ENCODE measurements around the gene PTPRM. TPM values are rescaled to one million over a fixed set of nuclear protein-coding genes. Genes with fewer than 3 reads are reported as not detected.

Gene PTPRM
- total and polyA plus RNA-seq, 4 donors: 61.1 to 146 (median 87.5) TPM

- no peak for TF ChIP-seq CTCF (IDR thresholded peaks at IDR 0.05; ENCODE audit: control extremely low read depth, extremely low read depth)
- ATAC-seq (ENCODE audit: insufficient read depth, low FRiP score) (no peak), DNase-seq (no peak)
- 74 to 80% methylated on average over 8 of the region's 8 CpGs for WGBS, 2 donors
- Histone ChIP-seq H3K4me3 (no peak overlapping the region), H3K9me3 (ENCODE audit: control insufficient read depth in 4 of 4, insufficient read depth in 3 of 4, low read length in 3 of 4) (peaks cover 0 to 1% (median 0%) of the 10 kb centered on the region in 4 donors), H3K27me3 (ENCODE audit: control insufficient read depth in 3 of 3, insufficient read depth in 3 of 3, low read length in 2 of 3) (no peaks in the 10 kb centered on the region), H3K9ac (ENCODE audit: insufficient read depth in 1 of 2, low read length in 2 of 2) (no peak overlapping the region), H3K4me1 (ENCODE audit: control insufficient read depth in 5 of 5, insufficient read depth in 5 of 5, low read length in 5 of 5) (peaks cover 0 to 12% (median 0%) of the 10 kb centered on the region in 5 donors), H3K36me3 (ENCODE audit: control insufficient read depth in 4 of 4, insufficient read depth in 4 of 4, low read length in 4 of 4) (peaks cover 0 to 11% (median 3%) of the 10 kb centered on the region in 4 donors), H3K27ac (ENCODE audit: low read depth in 1 of 2, low read length in 1 of 2) (peak overlapping the region; percentile 43 to 84)
These were observed 573.9 kb downstream of the PTPRM start for GRCh38 chr18:8140841-8141501.

- Histone ChIP-seq H3K4me3 (no peak overlapping the region), H3K4me1 (ENCODE audit: control insufficient read depth in 5 of 5, insufficient read depth in 5 of 5, low read length in 5 of 5) (peaks cover 0 to 12% (median 0%) of the 10 kb centered on the region in 5 donors), H3K27me3 (ENCODE audit: control insufficient read depth in 3 of 3, insufficient read depth in 3 of 3, low read length in 2 of 3) (no peaks in the 10 kb centered on the region), H3K27ac (ENCODE audit: low read depth in 1 of 2, low read length in 1 of 2) (peak overlapping the region in 1 of 2 donors; percentile 43), H3K9me3 (ENCODE audit: control insufficient read depth in 4 of 4, insufficient read depth in 3 of 4, low read length in 3 of 4) (peaks cover 0 to 1% (median 0%) of the 10 kb centered on the region in 4 donors), H3K36me3 (ENCODE audit: control insufficient read depth in 4 of 4, insufficient read depth in 4 of 4, low read length in 4 of 4) (peaks cover 0 to 13% (median 3%) of the 10 kb centered on the region in 4 donors), H3K9ac (ENCODE audit: insufficient read depth in 1 of 2, low read length in 2 of 2) (no peak overlapping the region)
- no peak for TF ChIP-seq CTCF (IDR thresholded peaks at IDR 0.05; ENCODE audit: control extremely low read depth, extremely low read depth)
- DNase-seq: no peak
- ATAC-seq (ENCODE audit: insufficient read depth, low FRiP score): no peak
- 80 to 81% methylated on average over 8 of the region's 8 CpGs for WGBS, 2 donors
These were observed 575.1 kb downstream of the PTPRM start for GRCh38 chr18:8142131-8142711.

DNA sequence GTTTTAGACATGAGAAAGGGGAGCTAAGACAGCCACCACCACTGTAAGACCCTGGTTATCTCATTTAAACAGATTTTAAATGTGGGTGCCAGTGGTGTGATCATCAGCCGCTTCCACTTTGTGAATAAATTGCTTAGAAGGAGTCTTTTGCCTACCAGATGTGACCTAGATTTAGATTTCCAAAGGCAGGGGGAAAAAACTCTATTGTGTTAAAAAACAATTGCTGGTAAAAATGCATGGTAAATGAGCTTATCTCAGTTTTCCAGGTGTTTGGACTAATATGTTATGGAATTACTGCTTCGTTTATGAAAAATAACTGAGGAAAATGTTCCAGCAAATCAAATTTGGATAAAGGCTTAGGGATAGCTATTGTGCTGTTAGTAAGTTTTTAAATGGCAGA lies 575.8 kb downstream of the PTPRM start:
- H3K4me3 ChIP-seq: no peak overlapping the region
- no peak overlapping the region for H3K9ac ChIP-seq (ENCODE audit: insufficient read depth in 1 of 2, low read length in 2 of 2)
- ATAC-seq (ENCODE audit: insufficient read depth, low FRiP score) (no peak), DNase-seq (no peak)
- H3K27me3 ChIP-seq (ENCODE audit: control insufficient read depth in 3 of 3, insufficient read depth in 3 of 3, low read length in 2 of 3): no peaks in the 10 kb centered on the region
- peaks cover 0 to 1% (median 0%) of the 10 kb centered on the region in 4 donors for H3K9me3 ChIP-seq (ENCODE audit: control insufficient read depth in 4 of 4, insufficient read depth in 3 of 4, low read length in 3 of 4)
- H3K36me3 ChIP-seq (ENCODE audit: control insufficient read depth in 4 of 4, insufficient read depth in 4 of 4, low read length in 4 of 4): peaks cover 0 to 13% (median 3%) of the 10 kb centered on the region in 4 donors
- H3K27ac ChIP-seq (ENCODE audit: low read depth in 1 of 2, low read length in 1 of 2): peak overlapping the region in 1 of 2 donors; percentile 43
- TF ChIP-seq CTCF (IDR thresholded peaks at IDR 0.05; ENCODE audit: control extremely low read depth, extremely low read depth): no peak
- 82 to 88% methylated on average over 2 of the region's 2 CpGs for WGBS, 2 donors
- peaks cover 0 to 12% (median 0%) of the 10 kb centered on the region in 5 donors for H3K4me1 ChIP-seq (ENCODE audit: control insufficient read depth in 5 of 5, insufficient read depth in 5 of 5, low read length in 5 of 5)

Measured in lung (tissue), 12 donors.